Stimulated activated naive CD8-positive, alpha-beta T cell treated with anti-CD3 and anti-CD28 coated beads, Interleukin-15, amount 100 ng/mL, for 72 hours (primary cell): ENCODE data around the gene SLC12A7.

Experiments
- ATAC-seq: fragments of 150-1000 bp; cut with Tn5 transposase; 2 replicates; pipeline ENCODE4 v1.10.0; 2021; ENCODE audit warnings: mild to moderate bottlenecking, moderate library complexity
- DNase-seq, 2 donors: peaks; one replicate each; pipeline ENCODE4 v3.0.0; 2021 to 2022
- H3K27ac Mint-ChIP-seq, 2 donors: one replicate each; pipeline ENCODE4 v1.8.0; 2022; ENCODE audit warnings: mild to moderate bottlenecking in 2 of 2, mixed read lengths in 2 of 2, moderate library complexity in 2 of 2
- H3K27me3 Mint-ChIP-seq: one replicate; pipeline ENCODE4 v1.8.0; 2022; ENCODE audit warnings: mixed read lengths
- H3K4me1 Mint-ChIP-seq: one replicate; pipeline ENCODE4 v1.8.0; 2022; ENCODE audit warnings: mild to moderate bottlenecking, mixed read lengths
- H3K4me3 Mint-ChIP-seq, 2 donors: one replicate each; pipeline ENCODE4 v1.8.0; 2022; ENCODE audit warnings: mild to moderate bottlenecking in 2 of 2, mixed read lengths in 2 of 2, moderate library complexity in 1 of 2
- H3K9me3 Mint-ChIP-seq, 2 donors: one replicate each; pipeline ENCODE4 v1.8.0; 2022; ENCODE audit warnings: mixed read lengths in 2 of 2

Gene SLC12A7

DNA sequence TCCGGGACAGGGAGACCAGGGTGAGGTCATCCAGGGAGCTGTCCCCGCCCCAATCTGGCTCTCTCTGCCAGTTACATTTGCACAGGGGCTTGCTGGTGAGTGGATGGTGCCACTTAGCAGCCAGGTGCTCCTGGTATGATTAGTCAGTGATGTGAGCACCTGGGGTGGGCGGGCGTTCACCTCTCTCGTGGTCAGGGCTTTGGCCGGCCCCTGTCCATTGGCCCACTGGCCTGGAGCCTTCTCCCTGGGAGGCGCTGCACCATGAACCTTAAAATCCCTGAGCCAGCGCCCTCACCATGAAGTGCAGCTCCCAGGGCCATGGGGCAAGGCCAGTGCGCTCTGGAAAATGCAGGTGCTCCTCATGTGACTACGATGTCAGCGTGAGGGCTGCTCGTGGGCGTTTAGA lies 101.2 kb downstream of the SLC12A7 start:
- Mint-ChIP-seq H3K9me3 (no peaks in the 10 kb centered on the region), H3K27me3 (peaks cover 66% of the 10 kb centered on the region), H3K4me1 (peaks cover 38% of the 10 kb centered on the region), H3K4me3 (peak overlapping the region in 1 of 2 donors; percentile 66), H3K27ac (no peak overlapping the region)
- ATAC-seq, result no peak
- peak in 1 of 2 donors; percentile 10 for DNase-seq

DNA sequence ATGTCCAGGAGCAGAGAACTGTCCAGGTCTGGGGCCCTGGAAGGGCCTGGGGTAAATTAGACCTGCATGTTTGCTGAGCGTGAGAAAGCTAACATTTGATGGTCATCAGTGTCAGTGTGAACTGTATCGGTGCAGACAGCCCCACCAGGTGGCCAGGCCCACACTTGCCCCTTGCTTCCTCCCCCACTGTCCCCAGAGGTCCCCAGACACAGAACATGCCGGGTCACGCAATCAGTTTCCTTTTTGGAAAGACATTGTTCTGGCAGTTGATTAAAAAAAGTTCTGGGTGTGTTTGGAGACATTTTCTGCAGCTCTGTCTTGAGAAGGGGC lies 101.7 kb downstream of the SLC12A7 start:
- ATAC-seq (no peak), DNase-seq (peak in 1 of 2 donors; percentile 15)
- Mint-ChIP-seq H3K27me3 (peaks cover 71% of the 10 kb centered on the region), H3K27ac (no peak overlapping the region), H3K9me3 (no peaks in the 10 kb centered on the region), H3K4me3 (peak overlapping the region; percentile 62 to 66), H3K4me1 (peaks cover 42% of the 10 kb centered on the region)

DNA sequence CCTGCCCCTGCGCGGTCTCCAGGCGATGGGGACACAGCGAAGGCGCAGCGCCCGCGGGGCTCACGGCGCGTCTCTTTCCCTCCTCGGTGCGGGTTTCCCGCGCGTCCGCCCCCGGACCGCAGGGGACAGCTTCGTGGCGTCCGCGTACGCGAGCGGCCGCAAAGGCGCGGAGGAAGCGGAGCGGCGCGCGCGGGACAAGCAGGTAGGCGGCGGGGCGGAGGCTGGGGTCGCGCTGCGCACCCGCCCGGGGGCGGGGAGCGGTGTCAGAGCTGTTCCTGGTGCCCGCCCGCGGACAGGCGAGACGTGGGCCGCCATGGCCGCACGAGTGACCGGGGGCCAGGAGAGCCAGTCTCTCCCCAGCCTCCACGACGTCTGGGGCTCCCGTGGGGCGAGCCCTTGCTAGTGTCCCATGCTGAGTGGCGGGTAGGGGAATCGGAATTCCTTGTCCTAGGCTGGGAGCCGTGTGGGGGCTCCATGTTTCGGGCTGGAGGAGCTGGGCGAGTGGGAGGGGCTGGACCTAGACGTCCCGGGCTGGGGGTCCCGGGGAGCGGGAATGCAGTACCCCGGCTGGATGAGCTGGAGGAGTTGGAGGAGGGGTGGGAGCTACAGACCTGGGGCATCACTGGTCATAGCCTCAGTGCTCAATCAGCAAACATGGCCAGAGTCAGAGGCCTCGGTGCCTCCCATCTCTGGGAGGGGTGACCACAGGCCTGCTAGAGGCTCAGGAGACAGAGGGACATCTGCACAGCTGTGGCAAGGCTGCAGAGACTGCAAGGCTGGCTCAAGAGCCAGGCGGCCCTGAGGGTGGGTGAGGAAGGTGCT lies 102.3 kb downstream of the SLC12A7 start:
- H3K4me3 Mint-ChIP-seq, result peak overlapping the region; percentile 62 to 66

DNA sequence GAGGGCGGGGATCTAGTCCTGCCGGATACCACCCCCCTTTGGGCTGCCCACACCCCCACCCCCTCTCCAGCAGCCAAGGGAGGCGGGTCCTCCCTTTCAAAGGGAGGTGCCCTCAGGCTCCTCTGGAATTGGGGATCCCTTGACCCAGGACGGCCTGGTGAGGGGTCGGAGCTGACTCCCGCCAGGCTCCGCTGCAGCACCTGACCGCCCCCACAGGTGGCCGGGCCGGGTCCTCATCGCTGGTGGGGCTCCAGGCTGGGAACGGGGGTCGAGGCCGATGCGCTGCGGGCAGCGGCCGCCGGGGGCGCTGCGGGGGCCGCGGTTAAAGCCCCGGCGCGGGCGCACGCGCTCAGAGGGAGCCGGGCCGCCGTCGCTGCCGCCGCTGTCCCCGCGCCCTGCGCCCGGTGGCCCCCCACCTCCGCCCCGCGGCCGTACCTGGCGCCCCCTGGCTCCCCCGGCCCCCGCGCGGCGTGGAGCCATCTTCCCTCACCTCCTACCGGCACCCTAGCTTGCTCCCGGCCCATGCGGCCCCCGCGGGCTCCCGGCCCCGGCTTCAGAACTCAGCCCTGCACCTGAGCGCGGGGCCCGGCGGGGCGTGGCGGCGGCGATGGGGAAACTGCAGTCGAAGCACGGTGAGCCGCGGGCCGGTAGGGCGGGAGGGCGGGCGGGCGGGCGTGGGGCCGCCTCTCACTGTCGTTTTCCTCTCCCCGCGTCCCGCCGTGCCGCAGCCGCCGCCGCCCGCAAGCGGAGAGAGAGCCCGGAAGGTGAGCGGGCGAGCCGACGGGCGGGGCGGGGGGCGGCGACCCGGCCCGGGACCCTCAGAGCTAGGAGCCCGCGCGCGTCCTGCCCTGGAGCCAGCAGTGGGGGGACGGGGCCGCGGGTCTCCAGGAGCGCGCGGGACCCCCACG lies 103.2 kb downstream of the SLC12A7 start, which contains the start of gene NKD2:
Gene NKD2, plus strand, starts transcription at position 352 of the 908 bp plus-strand sequence. Its CDS starts 256 bp downstream, at position 608.
- Mint-ChIP-seq H3K4me1 (peaks cover 52% of the 10 kb centered on the region), H3K9me3 (no peaks in the 10 kb centered on the region), H3K27me3 (peaks cover 83% of the 10 kb centered on the region), H3K4me3 (peak within 1 kb of the TSS; percentile 65 to 66), H3K27ac (no peak within 1 kb of the TSS)
- DNase-seq (peak; percentile 52 to 69), ATAC-seq (peak; percentile 62)

More for the DNA sequence above, 102.3 kb downstream of the SLC12A7 start:
- Mint-ChIP-seq H3K4me1 (peaks cover 44% of the 10 kb centered on the region), H3K27me3 (peaks cover 74% of the 10 kb centered on the region), H3K27ac (no peak overlapping the region), H3K9me3 (no peaks in the 10 kb centered on the region)
- no peak for ATAC-seq
- peak in 1 of 2 donors; percentile 13 for DNase-seq

DNA sequence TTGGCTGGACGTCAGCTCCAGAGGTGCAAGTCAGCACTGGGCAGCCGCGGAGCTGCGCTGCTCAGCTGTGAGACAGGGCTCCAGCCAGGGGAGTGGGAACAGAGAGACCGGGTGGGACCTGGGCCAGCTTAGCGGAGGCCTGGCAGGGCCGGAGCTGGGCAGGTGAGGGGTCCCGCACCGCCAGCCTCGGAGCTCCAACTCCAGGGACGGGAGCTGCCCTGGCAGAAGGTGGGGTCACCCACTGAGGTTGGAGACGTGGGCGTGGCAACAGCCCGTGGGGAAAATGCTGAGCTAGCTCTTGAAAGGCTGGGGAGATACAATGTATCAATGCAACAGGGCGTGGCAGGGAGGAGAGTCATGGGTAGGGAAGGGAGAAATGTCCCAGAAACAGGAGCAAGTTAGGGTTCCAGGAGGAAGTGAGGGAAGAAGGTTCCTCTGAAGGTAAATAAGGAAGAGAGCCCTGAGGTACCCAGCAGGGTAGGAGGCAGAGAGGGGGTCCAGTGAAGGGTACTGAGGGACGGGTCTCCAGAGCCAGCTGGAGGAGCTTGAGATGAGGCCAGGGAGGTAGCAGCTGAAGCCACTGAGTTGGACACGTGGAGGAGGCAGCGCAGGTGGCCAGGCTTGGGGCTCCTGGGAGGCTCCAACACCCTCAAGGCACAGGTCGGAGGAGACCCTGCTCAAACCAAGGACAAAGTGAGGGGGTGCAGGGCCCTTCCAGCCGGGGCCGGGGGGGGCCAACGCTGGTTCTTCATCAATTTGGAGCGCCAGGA lies 104.0 kb downstream of the SLC12A7 start:
- Mint-ChIP-seq H3K4me1 (peaks cover 61% of the 10 kb centered on the region), H3K4me3 (peak overlapping the region; percentile 51 to 55), H3K9me3 (no peaks in the 10 kb centered on the region), H3K27ac (no peak overlapping the region), H3K27me3 (peaks cover 89% of the 10 kb centered on the region)
- ATAC-seq (no peak), DNase-seq (no peak)

DNA sequence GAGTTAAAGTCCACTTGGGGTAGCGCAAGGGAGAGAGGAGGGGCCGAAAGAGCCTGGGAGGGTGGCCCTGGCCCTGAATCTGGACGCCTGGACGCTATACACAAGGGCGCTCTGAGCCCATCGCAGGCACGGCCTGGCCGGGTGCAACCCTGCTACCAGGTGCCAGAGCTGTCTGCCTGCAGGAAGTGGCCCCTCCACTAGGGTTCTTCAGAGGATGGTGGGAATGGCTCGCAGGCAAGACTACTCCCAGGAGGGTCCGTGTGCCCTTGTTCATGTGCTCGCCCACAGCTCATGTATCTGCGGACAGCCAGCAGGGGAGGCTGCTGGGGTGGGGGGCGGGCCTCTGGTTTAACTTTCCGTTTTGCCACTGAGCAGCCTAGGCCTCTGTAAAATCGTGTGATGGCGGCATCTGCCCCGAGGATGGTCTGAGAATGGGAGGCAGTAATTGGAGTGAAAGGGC lies 104.6 kb downstream of the SLC12A7 start:
- Mint-ChIP-seq H3K27me3 (peaks cover 87% of the 10 kb centered on the region), H3K4me1 (peaks cover 67% of the 10 kb centered on the region), H3K4me3 (peak overlapping the region in 1 of 2 donors; percentile 55), H3K9me3 (no peaks in the 10 kb centered on the region), H3K27ac (no peak overlapping the region)
- peak in 1 of 2 donors; percentile 11 for DNase-seq
- ATAC-seq, result no peak

DNA sequence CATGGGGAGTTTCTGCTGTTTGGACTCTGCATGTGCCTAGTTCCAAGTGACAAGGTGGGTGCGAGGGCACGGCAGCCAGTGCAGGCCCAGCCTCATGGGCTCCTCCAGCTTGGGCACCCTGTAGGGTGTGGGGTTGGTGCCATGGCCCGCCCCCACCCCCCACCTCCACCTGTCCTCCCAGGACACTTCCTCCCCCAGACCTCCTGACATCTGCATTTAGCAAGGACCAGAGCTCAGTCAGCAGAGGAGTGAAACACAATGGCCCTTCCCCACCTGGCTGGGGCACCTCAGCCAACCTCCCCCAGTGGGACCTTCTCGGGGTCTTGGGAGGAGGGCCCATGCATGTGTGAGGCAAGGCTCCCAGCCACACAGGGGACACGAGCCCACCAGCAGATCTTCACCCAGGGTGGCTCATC lies 105.2 kb downstream of the SLC12A7 start:
- H3K4me1 Mint-ChIP-seq, result peaks cover 73% of the 10 kb centered on the region
- H3K4me3 Mint-ChIP-seq, result no peak overlapping the region
- no peak overlapping the region for H3K27ac Mint-ChIP-seq
- peak in 1 of 2 donors; percentile 9 for DNase-seq
- ATAC-seq, result no peak
- H3K27me3 Mint-ChIP-seq, result peaks cover 87% of the 10 kb centered on the region
- no peaks in the 10 kb centered on the region for H3K9me3 Mint-ChIP-seq

DNA sequence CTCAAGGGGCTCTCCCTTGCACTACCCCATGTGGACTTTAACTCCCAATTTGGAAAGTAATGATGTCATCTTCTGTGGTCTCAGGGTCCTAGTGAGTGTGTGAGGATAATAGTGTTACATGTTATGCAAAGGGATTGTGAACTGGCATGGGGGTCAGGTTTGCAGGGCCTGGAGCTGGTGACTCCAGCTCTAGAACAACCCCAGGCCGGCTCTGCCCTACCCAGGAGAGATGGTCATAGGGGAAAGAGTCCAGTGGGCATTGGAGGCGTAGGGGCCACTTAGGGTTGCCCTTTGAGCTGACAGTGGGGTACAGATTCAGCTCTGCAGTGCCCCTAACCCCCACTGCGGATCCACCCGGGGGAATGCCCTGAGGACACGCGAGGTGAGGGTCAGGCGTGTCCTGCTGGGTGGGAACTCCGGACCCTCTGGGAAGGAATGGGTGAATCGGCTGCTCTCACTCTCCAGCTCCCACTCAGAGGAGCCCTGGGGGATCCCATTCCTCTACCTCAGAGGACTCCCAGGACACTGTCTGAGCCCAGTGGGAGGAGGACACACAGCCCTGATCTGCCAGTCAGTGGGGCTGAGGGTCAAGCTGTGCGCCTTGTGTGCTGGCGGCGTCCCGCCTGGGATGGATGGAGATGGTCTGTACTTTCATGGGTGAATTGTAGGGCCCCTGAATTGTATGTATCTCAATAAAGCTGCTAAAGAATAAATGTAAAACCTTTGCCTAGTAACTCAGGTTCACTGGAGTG lies 105.8 kb downstream of the SLC12A7 start:
- DNase-seq (no peak), ATAC-seq (no peak)
- H3K4me1 Mint-ChIP-seq, result peaks cover 72% of the 10 kb centered on the region
- H3K27ac Mint-ChIP-seq, result no peak overlapping the region
- H3K4me3 Mint-ChIP-seq, result peak overlapping the region; percentile 6 to 10
- no peaks in the 10 kb centered on the region for H3K9me3 Mint-ChIP-seq
- H3K27me3 Mint-ChIP-seq, result peaks cover 85% of the 10 kb centered on the region

DNA sequence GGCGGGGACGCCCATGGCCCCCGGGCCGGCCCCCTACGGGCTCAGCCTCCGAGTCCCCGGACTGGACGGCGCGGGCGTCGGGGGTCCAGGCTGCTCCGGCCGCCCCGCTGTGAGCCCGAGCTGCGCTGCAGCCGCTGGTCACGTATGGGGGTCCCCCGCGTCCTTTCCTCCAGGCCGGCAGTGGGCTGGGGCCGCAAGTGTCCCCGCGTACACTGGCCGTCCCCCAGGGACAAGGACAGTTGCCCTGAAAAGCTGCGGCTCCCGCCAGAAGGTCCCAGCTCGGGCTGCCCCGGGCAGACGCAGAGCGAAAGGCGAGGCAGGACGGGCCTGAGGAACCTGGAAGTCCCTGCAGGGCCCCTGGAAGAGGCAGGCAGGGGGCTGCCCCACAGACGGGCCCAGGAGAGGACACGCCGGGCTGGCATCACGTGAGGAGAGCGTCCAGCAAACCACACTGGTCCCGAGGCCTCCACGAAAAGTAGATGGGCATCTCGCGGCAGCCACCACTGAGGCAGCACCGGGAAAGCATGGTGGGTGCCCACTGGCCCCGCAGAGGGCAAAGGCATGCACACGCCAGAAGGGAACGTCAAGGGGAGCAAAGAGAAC lies 106.5 kb downstream of the SLC12A7 start:
- ATAC-seq, result no peak
- H3K9me3 Mint-ChIP-seq, result no peaks in the 10 kb centered on the region
- H3K27ac Mint-ChIP-seq, result no peak overlapping the region
- H3K4me3 Mint-ChIP-seq, result peak overlapping the region in 1 of 2 donors; percentile 24
- no peak for DNase-seq
- peaks cover 84% of the 10 kb centered on the region for H3K27me3 Mint-ChIP-seq
- H3K4me1 Mint-ChIP-seq, result peaks cover 64% of the 10 kb centered on the region

DNA sequence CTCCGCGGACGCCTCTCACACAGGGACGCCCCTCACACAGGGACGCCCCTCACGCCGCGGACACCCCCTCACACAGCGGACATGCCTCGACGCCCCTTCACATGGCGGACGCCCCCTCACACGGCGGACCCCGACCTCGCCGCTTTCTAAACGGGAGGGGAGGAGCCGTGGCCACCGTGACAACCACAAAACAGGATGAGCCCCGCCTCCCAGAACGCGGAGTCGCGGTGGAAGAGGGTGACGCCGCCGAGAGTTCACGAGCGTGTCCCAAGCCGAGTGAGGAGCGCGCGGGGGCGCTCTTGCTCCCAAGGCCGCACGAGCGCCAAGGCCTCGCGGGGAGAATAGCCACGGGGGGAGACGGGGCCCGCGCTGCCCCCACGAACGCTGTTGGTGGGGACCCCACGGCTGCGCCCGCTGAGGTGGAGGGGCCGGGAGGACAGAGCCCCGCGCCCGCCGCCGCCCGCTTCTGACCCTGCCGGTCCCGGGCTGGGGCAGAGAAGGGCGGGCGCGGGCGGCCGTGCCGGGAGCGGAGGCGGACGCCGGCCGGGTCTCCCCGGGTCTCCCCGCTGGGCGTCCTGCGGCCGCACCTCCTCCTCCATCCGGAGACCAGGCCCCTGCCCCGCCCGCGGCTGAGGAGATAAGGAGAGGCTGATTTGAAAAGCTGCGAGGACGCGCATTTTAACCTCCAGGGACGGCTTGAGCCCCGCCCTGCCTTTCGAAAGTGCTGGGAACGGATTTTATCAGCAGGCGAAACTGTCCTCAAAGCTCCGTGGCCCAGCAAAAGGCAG lies 107.2 kb downstream of the SLC12A7 start:
- ATAC-seq, result peak; percentile 47
- peaks cover 57% of the 10 kb centered on the region for H3K4me1 Mint-ChIP-seq
- peak overlapping the region; percentile 66 to 86 for H3K4me3 Mint-ChIP-seq
- no peaks in the 10 kb centered on the region for H3K9me3 Mint-ChIP-seq
- H3K27ac Mint-ChIP-seq, result no peak overlapping the region
- DNase-seq, result peak in 1 of 2 donors; percentile 40
- H3K27me3 Mint-ChIP-seq, result peaks cover 80% of the 10 kb centered on the region

DNA sequence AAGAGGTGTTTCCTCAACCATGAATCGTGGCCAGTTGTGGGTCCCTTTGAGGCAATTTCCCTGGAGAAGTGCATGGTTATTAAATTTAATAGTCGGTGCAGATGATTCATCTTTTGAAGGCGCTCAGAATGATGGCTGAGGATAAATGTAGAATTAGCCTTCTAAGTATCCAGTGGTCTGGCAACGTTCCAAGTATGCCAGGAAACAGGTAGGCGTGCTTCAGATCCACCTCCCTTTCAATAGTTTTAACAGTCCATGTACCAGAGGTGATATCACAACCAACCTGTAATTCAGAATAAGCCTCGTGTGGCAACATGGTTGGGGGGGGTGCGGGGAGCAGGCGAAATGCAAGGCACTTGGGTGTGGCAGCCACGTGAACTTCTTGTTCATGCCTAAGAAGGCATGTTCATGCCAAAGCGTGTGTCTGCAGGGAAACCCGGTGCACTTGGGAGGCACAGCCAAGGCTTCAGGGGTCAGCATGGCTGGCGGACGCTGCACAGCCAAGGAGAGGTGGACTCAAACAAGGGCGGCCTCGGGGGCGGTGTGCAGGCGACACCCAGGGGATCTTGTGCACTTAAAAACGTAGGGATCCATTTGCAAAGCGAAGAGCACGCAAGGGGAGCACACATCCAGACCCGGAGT lies 108.4 kb downstream of the SLC12A7 start:
- Mint-ChIP-seq H3K9me3 (no peaks in the 10 kb centered on the region), H3K27me3 (peaks cover 75% of the 10 kb centered on the region), H3K27ac (no peak overlapping the region), H3K4me1 (peaks cover 55% of the 10 kb centered on the region), H3K4me3 (peak overlapping the region; percentile 38 to 86)
- peak in 1 of 2 donors; percentile 44 for DNase-seq
- peak; percentile 16 for ATAC-seq

DNA sequence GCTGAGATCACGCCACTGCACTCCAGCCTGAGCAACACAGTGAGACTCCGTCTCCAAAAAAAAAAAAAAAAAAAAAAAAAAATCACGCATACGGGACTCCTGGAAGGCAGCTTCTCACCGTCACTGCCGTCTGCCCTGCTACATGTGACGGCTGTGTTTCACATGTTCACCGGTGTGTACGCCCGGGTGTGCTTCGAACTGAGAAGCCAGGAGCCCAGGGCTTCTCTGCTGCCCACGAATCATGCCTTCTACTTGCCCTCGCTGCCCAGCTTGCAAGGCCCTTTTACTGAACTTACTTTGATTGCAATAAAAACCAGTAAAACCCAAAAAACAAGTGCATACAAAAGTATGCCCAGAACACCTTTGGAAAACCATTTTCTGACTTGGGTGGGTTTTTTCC lies 109.0 kb downstream of the SLC12A7 start:
- ATAC-seq, result no peak
- Mint-ChIP-seq H3K4me1 (peaks cover 52% of the 10 kb centered on the region), H3K4me3 (no peak overlapping the region), H3K9me3 (no peaks in the 10 kb centered on the region), H3K27ac (no peak overlapping the region), H3K27me3 (peaks cover 69% of the 10 kb centered on the region)
- DNase-seq, result peak in 1 of 2 donors; percentile 6

DNA sequence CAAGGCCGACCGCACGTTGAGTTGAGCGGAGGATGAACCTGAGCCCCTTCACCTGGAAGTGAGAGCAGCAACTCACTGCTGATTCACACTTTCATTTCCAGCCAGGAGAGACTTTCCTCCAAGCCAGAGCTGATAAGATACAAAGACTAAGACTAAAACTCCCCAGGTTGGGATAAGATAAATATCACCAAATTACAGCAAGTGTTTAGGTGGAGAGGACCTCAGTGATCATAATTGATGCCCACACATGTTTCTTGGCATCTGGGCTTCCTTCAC lies 109.7 kb downstream of the SLC12A7 start:
- H3K9me3 Mint-ChIP-seq, result no peaks in the 10 kb centered on the region
- DNase-seq (no peak), ATAC-seq (no peak)
- no peak overlapping the region for H3K4me3 Mint-ChIP-seq
- no peak overlapping the region for H3K27ac Mint-ChIP-seq
- peaks cover 62% of the 10 kb centered on the region for H3K27me3 Mint-ChIP-seq
- H3K4me1 Mint-ChIP-seq, result peaks cover 48% of the 10 kb centered on the region
